UCSD-AML1 (cell line): ENCODE measurements around the gene USP36.
"Not testable (repeated sequence)": the region's sequence is repeated elsewhere in the genome, so short reads cannot be mapped to it uniquely, and the experiment has no call there.

ENCODE experiments used
- DNase-seq: peaks from one replicate; lab custom pipeline; 2025; ENCODE audit not compliant: unreplicated experiment; lab: John Stamatoyannopoulos, UW

Gene USP36

DNA sequence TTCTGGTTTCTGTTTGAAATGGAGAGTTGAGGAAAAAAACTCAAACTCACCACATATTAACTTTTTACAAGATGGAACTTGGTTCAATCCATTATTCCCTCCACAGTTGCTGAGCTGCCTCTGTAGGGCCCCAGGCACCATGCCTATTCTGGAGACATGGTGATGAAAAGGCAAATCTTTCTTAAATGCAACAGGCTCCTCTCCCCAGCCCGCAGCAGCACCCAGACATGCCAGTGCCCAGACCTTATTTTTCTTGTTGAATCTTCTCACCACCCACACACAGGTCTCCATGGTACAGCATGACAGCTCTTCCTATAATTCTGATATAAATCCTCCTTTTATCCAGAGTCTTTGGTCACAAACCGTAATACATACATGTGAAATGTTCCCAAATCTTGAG, 66.2 kb downstream of the USP36 start:
- DNase-seq: no peak

DNA sequence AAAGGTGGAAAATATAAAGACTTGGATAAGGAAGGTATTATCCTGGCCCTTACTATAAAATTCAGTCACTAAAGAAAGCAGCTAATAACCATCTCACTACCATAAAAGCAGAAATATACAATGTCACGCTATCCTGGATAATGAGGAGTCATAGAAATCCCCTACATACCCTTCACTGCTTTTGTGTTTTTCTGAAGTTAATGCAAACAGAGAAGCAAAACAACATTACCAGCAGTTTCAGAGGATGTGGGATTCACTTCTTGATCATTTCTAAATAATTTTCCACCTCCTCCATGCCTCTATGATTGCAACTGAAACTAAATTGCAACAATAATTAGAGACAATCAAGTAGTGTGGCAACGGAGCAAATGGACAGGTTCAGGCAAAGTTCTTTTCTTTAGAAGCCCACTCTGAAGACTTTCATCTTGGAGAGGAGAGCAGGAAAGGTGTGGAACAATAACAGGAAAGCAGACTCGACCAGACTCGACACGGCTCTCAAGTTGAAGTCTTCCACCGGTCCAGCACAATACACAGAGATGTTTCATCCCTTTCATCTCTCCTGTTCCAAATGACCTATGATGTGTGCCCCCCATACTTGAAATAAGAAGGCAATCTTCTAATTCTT, 68.7 kb downstream of the USP36 start:
- no peak for DNase-seq

- DNase-seq: no peak
Observed at GRCh38 chr17:78769196-78769773, 71.3 kb downstream of the USP36 start.

- DNase-seq: no peak
Observed at GRCh38 chr17:78767806-78768205, 72.8 kb downstream of the USP36 start.

DNA sequence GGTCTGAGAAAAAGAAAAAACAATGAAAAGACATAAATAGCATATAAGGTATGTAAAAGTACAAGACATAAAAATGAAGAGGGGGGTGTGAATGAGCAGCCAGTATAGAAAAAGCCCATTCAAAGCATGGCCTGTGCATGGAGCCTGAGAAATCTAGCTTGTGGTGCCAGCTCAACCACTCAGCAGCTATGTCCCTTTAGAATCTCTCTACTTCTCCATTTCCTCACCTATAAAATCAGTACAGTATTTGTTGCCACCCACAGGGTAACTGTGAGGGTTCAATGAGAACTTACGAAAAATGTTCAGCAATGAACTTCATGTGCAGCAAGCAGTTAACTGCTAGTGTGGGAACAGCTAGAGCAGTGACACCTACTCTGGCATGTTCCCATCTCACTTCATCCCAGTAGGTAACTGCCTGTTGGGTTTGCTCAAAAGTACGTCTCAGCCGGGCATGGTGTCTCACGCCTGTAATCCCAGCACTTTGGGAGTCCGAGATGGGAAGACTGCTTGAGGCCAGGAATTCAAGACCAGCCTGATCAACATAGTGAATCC, 73.8 kb downstream of the USP36 start:
- DNase-seq: no peak

- DNase-seq: no peak
Observed at GRCh38 chr17:78766225-78766624, 74.4 kb downstream of the USP36 start.

GRCh38 chr17:78765821-78766220, 74.8 kb downstream of the USP36 start:
- DNase-seq: no peak

DNA sequence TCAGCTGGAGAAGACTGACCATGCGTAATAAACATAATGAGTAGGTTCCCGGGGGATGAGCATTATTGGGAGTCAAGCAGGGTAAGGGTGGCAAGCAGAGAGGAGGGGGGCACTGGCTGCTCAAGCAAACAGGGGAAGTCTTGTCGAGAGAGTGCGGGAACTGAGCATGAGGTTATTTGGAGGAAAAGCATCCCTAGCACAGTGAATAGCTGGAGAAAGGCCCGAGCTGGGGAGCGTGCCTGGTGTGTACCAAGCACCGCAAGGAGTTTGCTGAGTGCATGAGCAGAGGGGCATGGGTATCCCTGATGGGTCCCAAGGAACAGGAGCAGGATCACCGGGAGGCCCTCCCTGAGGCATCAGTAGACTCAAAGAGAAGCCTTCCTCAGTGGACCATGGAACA, 75.7 kb downstream of the USP36 start:
- DNase-seq: no peak

GRCh38 chr17:78763561-78763960, 77.1 kb downstream of the USP36 start:
- DNase-seq: no peak

GRCh38 chr17:78761789-78762406, 78.7 kb downstream of the USP36 start:
- no peak for DNase-seq

- no peak for DNase-seq
Observed at GRCh38 chr17:78759969-78760352, 80.7 kb downstream of the USP36 start.

GRCh38 chr17:78759203-78759968, 81.2 kb downstream of the USP36 start:
- DNase-seq: peak; percentile 44

- DNase-seq: no peak
Observed at GRCh38 chr17:78753316-78754250, 87.0 kb downstream of the USP36 start.

GRCh38 chr17:78751447-78752161, 89.0 kb downstream of the USP36 start:
- no peak for DNase-seq

DNA sequence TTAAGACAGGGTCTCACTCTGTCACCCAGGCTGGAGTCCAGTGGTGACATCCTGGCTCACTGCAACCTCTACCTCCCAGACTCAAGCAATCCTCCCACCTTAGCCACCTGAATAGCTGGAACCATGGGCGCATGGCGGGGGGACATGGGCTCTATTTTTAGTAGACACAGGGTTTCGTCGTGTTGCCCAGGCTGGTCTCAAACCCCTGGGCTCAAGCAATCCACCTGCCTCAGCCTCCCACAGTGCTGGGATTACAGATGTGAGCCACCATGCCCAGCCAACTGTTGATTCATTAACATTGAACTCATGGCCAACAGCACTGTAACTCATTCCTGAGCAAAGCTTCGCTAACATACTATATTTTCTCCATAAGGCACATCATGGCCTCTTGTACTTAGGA, 89.6 kb downstream of the USP36 start:
- not testable (repeated sequence) for DNase-seq

GRCh38 chr17:78748730-78749317, 91.8 kb downstream of the USP36 start:
- DNase-seq: peak; percentile 74

DNA sequence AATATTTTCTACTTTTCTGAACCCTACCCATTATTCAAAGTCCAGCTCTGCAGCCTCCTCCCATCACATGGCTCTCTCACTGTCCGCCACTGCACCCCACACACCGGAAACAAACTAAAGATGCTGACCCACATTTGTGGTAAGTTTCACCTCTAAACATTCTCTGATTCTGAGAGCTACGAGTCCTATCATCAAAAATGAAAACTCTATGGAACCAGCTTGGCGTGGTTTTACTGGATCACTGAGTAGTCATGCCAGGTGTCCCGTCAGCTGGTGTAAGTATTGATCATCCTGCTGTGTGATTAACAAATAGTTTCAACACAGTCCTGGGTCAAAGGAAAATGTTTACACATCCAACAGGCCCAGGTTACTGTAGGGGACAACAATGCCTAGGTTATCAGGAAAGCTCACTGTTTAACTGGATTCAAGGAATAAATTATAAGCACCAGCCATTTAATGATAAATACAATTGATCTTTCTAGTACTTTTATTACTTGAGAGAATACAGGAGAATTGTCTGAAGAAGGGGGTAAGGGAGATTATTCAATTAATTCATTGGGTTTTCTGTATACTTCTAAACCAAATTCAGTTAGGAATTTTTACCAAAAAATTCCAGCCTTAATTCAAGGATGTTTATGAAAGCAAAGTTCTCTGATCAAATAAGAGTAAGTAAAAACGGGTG, 92.4 kb downstream of the USP36 start:
- DNase-seq: no peak

DNA sequence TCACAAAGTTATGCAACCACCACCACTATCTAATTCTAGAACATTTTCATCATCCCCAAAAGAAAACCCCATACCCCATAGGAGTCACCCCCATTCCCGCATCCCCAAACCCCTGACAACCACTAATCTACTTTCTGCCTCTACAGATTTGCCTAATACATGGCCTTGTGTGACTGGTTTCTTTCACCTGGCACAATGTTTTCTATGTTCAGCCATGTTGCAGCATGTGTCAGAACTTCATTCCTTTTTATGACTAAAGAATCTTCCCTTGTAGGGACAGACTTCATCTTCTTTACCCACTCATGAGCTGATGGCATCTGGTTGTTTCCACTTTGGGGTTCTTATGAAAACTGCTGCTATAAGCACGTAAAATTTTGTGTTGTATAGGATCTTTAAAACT, 93.1 kb downstream of the USP36 start:
- no peak for DNase-seq

GRCh38 chr17:78746949-78747269, 93.7 kb downstream of the USP36 start:
- DNase-seq: no peak
